ENCODE results near the gene OR2L8.

The OR2L8 gene

DNA sequence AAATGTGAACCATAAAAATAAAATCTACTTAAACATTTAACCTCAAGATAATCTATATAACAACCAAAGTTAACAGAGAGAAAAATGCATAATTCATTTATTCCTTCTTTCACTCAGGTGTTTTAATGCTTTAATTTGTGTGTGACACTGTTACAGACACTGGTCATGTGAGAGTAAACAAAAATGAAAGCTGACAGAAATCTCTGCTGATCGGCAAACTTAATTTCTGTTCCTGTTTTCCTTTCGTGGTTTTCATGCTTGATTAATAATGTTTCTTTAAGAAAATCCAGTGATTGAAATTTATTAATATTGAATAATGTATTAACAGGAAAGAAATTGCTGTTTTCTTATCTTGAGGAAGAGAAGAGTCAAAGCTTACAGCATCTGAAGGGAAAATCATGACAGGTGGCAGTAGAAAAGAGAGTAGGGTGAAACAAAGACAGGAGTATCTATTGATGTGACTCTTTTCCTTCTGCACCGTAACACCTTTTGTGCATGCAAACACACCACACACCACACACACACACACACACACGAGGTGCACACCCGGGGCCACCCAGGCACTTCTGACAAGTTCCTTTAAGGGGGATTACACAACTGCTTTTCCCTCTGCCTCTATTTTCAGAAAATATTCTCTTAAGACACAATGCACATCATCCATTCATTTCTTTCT, 18.0 kb downstream of the OR2L8 start:
- in situ Hi-C loops (cut with MboI; ENCODE audit: low sequenced_read_pairs) = no loop called here

- in situ Hi-C loops (cut with MboI; ENCODE audit: low sequenced_read_pairs) = no loop called here
Observed at GRCh38 chr1:247992986-247993385, 44.3 kb downstream of the OR2L8 start.

DNA sequence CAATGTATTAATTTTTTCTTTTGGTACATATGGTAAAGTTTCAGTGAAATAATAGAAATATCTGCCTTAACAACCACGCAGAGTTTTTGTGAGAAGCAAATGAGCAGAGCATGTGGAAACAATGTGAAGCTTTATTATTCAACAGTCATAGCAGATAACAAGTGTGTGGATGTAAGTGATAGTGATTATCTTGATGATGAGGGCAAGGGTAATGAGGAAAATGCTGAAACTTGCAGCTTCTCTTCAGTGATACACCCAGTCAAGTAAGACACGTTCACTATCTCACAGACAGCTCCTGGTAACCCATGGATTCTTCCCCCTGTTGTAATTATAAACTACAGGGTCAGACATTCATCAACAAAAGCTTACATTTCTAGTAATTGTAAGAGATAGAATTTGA, 50.2 kb downstream of the OR2L8 start:
- in situ Hi-C loops (cut with MboI; ENCODE audit: low sequenced_read_pairs) = no loop called here
